Loucy (cell line): Measurements from ENCODE around the gene BCDIN3D.

Experiments used
- H2AFZ ChIP-seq: fragments of 200-600 bp; sonication (generic); 2 replicates; pipeline ENCODE4 v1.6.0; 2016; ENCODE audit warnings: antibody characterized with exemption, mild to moderate bottlenecking, low read length, moderate library complexity
- H3F3A ChIP-seq: fragments of 200-600 bp; 2 replicates; pipeline ENCODE4 v1.6.0; 2016; ENCODE audit warnings: antibody characterized with exemption, low read depth, mild to moderate bottlenecking
- H3K27me3 ChIP-seq: fragments of 200-600 bp; sonication (generic); 2 replicates; pipeline ENCODE4 v1.6.1; 2014; ENCODE audit warnings: low read length, mild to moderate bottlenecking; ENCODE audit not compliant: insufficient read depth, poor library complexity, severe bottlenecking
- H3K36me3 ChIP-seq: fragments of 200-600 bp; sonication (generic); 2 replicates; pipeline ENCODE4 v1.6.1; 2016; ENCODE audit warnings: low read length; ENCODE audit not compliant: insufficient read depth
- H3K4me1 ChIP-seq: fragments of 200-600 bp; sonication (generic); 2 replicates; pipeline ENCODE4 v1.5.1; 2014; ENCODE audit warnings: low read length, mild to moderate bottlenecking; ENCODE audit not compliant: insufficient read depth, poor library complexity, severe bottlenecking
- H3K4me2 ChIP-seq: fragments of 200-600 bp; sonication (generic); 2 replicates; pipeline ENCODE4 v1.6.0; 2014; ENCODE audit warnings: antibody characterized with exemption, low read length, low read depth, mild to moderate bottlenecking; ENCODE audit not compliant: poor library complexity, severe bottlenecking
- H3K4me3 ChIP-seq: fragments of 200-600 bp; sonication (generic); 2 replicates; pipeline ENCODE4 v1.5.1; 2014; ENCODE audit warnings: low read length, mild to moderate bottlenecking, mixed read lengths; ENCODE audit not compliant: poor library complexity, severe bottlenecking
- H3K79me2 ChIP-seq: fragments of 200-600 bp; sonication (generic); 2 replicates; pipeline ENCODE4 v1.6.1; 2014; ENCODE audit warnings: low read length; ENCODE audit not compliant: insufficient read depth
- H3K9ac ChIP-seq: fragments of 200-600 bp; sonication (generic); 2 replicates; pipeline ENCODE4 v1.6.0; 2014; ENCODE audit warnings: mild to moderate bottlenecking, low read depth, low read length, moderate library complexity; ENCODE audit not compliant: poor library complexity, severe bottlenecking
- H3K9me2 ChIP-seq: fragments of 200-600 bp; sonication (generic); replicated peaks from 2 replicates; pipeline ENCODE4 v1.6.1; 2016; ENCODE audit warnings: low read depth, low read length, mixed read lengths
- H3K9me3 ChIP-seq: fragments of 200-600 bp; sonication (generic); 2 replicates; pipeline ENCODE4 v1.6.1; 2014; ENCODE audit warnings: mild to moderate bottlenecking, antibody characterized with exemption, low read length, low read depth; ENCODE audit not compliant: insufficient read depth
- H4K20me1 ChIP-seq: fragments of 200-600 bp; sonication (generic); 2 replicates; pipeline ENCODE4 v1.6.0; 2014; ENCODE audit warnings: antibody characterized with exemption, low read length, mild to moderate bottlenecking; ENCODE audit not compliant: insufficient read depth, poor library complexity, severe bottlenecking
- EZH2phosphoT487 ChIP-seq: fragments of 200-600 bp; IDR thresholded peaks from 2 replicates; pipeline ENCODE4 v1.6.1; 2018; ENCODE audit warnings: antibody characterized with exemption, mild to moderate bottlenecking, moderate library complexity, borderline replicate concordance
- TF ChIP-seq, protein P1 (sequence below): fragments of 200-600 bp; sonication (generic); conservative IDR thresholded peaks from 2 replicates; pipeline ENCODE4 v1.5.1; 2014; ENCODE audit warnings: mild to moderate bottlenecking, antibody characterized with exemption, low read length

BCDIN3D gene

DNA sequence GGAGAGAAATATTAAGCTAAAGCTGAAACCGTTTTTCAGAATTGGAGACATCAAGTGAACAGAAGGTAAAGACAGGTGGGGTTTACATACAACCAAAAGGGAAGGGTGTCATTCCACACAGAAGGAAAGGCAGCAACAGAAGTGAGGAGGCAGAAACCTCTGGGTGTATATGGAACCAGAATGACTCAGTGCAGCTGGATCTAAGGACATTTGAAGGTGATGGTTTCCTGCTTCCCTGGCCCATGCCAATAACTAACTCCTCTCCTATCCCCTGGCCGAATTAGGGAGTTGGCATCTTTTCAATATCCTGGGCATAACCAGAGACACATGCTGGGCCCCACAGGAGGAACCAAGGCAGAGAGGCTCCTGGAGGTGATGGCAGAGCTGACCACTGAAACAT lies 23.1 kb downstream of the BCDIN3D start:
- no peak overlapping the region for H3K4me3 ChIP-seq
- no peak overlapping the region for H3K4me2 ChIP-seq
- no peaks in the 10 kb centered on the region for H3K9me3 ChIP-seq
- no peaks in the 10 kb centered on the region for H3K9me2 ChIP-seq
- no peaks in the 10 kb centered on the region for H3K27me3 ChIP-seq
- no peaks in the 10 kb centered on the region for H3K36me3 ChIP-seq
- peaks cover 58% of the 10 kb centered on the region for H3K79me2 ChIP-seq
- peaks cover 11% of the 10 kb centered on the region for H4K20me1 ChIP-seq
- TF ChIP-seq EZH2phosphoT487, result no peak
- TF ChIP-seq, protein P1, sequence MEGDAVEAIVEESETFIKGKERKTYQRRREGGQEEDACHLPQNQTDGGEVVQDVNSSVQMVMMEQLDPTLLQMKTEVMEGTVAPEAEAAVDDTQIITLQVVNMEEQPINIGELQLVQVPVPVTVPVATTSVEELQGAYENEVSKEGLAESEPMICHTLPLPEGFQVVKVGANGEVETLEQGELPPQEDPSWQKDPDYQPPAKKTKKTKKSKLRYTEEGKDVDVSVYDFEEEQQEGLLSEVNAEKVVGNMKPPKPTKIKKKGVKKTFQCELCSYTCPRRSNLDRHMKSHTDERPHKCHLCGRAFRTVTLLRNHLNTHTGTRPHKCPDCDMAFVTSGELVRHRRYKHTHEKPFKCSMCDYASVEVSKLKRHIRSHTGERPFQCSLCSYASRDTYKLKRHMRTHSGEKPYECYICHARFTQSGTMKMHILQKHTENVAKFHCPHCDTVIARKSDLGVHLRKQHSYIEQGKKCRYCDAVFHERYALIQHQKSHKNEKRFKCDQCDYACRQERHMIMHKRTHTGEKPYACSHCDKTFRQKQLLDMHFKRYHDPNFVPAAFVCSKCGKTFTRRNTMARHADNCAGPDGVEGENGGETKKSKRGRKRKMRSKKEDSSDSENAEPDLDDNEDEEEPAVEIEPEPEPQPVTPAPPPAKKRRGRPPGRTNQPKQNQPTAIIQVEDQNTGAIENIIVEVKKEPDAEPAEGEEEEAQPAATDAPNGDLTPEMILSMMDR, result no peak
- H3K4me1 ChIP-seq, result peaks cover 22% of the 10 kb centered on the region
- no peak overlapping the region for H2AFZ ChIP-seq
- no peak overlapping the region for H3K9ac ChIP-seq
- no peaks in the 10 kb centered on the region for H3F3A ChIP-seq

DNA sequence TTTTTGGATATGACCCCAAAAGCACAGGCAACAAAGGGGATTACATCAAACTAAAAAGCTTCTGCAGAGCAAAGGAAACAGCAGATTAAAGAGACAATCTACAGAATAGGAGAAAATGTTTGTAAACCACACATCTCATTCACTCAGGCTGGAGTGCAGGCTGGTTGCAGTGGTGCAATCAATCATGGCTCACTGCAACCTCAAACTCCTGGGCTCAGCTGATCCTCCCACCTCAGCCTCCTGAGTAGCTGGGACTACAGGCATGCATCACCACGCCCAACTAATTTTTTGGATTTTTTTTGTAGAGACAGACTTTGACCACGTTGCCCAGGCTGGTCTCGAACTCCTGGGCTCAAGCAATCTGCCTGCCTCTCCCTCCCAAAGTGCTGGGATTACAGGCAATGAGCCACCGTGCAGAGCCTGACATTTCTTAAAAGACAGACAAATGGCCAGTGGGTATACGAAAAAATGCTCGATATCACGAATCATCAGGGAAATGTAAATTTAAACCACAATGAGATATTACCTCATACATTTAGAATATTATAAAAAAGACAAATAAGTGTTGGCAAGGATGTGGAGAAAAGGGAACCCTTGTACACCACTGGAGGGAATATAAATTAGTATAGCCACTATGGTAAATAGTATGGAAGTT lies 24.5 kb downstream of the BCDIN3D start:
- H2AFZ ChIP-seq, result no peak overlapping the region
- H3K4me1 ChIP-seq, result peaks cover 18% of the 10 kb centered on the region
- peaks cover 44% of the 10 kb centered on the region for H3K79me2 ChIP-seq
- no peak overlapping the region for H3K4me2 ChIP-seq
- peaks cover 11% of the 10 kb centered on the region for H4K20me1 ChIP-seq
- H3K9ac ChIP-seq, result no peak overlapping the region
- H3K9me2 ChIP-seq, result no peaks in the 10 kb centered on the region
- H3F3A ChIP-seq, result no peaks in the 10 kb centered on the region
- no peaks in the 10 kb centered on the region for H3K36me3 ChIP-seq
- H3K27me3 ChIP-seq, result no peaks in the 10 kb centered on the region
- TF ChIP-seq EZH2phosphoT487, result no peak
- TF ChIP-seq, protein P1, result no peak
- H3K9me3 ChIP-seq, result no peaks in the 10 kb centered on the region
- no peak overlapping the region for H3K4me3 ChIP-seq

DNA sequence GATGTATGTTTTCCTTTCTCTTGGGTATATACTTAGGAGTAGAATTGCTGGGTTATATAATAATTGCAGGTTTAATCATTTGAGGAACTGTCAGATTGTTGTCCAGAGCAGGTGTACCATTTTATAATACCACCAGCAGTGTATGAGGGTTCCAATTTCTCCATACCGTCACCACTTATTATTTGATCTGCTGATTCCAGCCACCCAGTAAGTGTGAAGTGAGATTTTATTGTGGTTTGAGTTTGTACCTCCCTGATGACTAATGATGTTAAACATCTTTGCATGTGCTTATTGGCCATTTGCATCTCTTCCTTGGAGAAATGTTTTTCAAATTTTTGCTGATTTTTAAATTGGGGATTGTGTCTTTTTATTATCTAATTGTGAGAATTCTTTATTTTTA lies 29.8 kb downstream of the BCDIN3D start:
- peaks cover 18% of the 10 kb centered on the region for H3K79me2 ChIP-seq
- no peaks in the 10 kb centered on the region for H3K9me2 ChIP-seq
- H3F3A ChIP-seq, result no peaks in the 10 kb centered on the region
- H3K9me3 ChIP-seq, result no peaks in the 10 kb centered on the region
- H3K4me3 ChIP-seq, result no peak overlapping the region
- H3K27me3 ChIP-seq, result no peaks in the 10 kb centered on the region
- no peaks in the 10 kb centered on the region for H3K36me3 ChIP-seq
- H2AFZ ChIP-seq, result no peak overlapping the region
- peaks cover under 1% of the 10 kb centered on the region for H4K20me1 ChIP-seq
- TF ChIP-seq, protein P1, result no peak
- TF ChIP-seq EZH2phosphoT487, result no peak
- H3K4me2 ChIP-seq, result no peak overlapping the region
- H3K4me1 ChIP-seq, result peaks cover 11% of the 10 kb centered on the region
- no peak overlapping the region for H3K9ac ChIP-seq
